Heart right ventricle (tissue), 16 donors: ENCODE measurements around the gene KISS1R. TPM values are rescaled to one million over a fixed set of nuclear protein-coding genes. Genes with fewer than 3 reads are reported as not detected.

Source experiments
- ATAC-seq, 8 donors: fragments of 200-7000 bp; cut with Tn5 transposase; one replicate each; pipeline ENCODE4 v1.9.1; 2020; ENCODE audit warnings: mild to moderate bottlenecking in 8 of 8, moderate library complexity in 8 of 8, moderate number of reproducible peaks in 1 of 8
- DNase-seq, 2 donors: peaks; one replicate each; pipeline ENCODE4 v3.0.0-alpha.2; 2020
- H3K27ac ChIP-seq, 10 donors: fragments of 200-600 bp; sonication (generic) in 2 of 10; one replicate each; pipeline versions ENCODE4 v1.5.0 to v1.8.0; 2020 to 2022; ENCODE audit warnings: mild to moderate bottlenecking in 3 of 10
- H3K27me3 ChIP-seq, 7 donors: fragments of 200-600 bp; one replicate each; pipeline ENCODE4 v1.8.0; 2021 to 2022; ENCODE audit warnings: mild to moderate bottlenecking in 2 of 7
- H3K36me3 ChIP-seq, 9 donors: fragments of 200-600 bp; sonication (generic) in 1 of 9; one replicate each; pipeline versions ENCODE4 v1.5.0 to v1.8.0; 2020 to 2022; ENCODE audit warnings: mild to moderate bottlenecking in 2 of 9
- H3K4me1 ChIP-seq, 9 donors: fragments of 200-600 bp; sonication (generic) in 1 of 9; one replicate each; pipeline versions ENCODE4 v1.5.0 to v1.8.0; 2020 to 2022; ENCODE audit warnings: mild to moderate bottlenecking in 4 of 9
- H3K4me3 ChIP-seq, 10 donors: fragments of 200-600 bp; sonication (generic) in 2 of 10; one replicate each; pipeline versions ENCODE4 v1.5.0 to v1.8.0; 2020 to 2022; ENCODE audit warnings: mild to moderate bottlenecking in 7 of 10, moderate library complexity in 2 of 10
- H3K9me3 ChIP-seq, 11 donors: fragments of 200-600 bp in 10 of 11; sonication (generic) in 2 of 11; one replicate each; pipeline versions ENCODE4 v1.5.0 to v1.8.0; 2013 to 2022; ENCODE audit warnings: mild to moderate bottlenecking in 2 of 11, control low read depth in 1 of 11, moderate library complexity in 1 of 11
- WGBS, 2 donors: extraction: QIAGEN DNeasy Blood & Tissue Kit; methylation state at CpG; one replicate each; pipeline ENCODE4 v1.1.7; 2013; ENCODE audit warnings: inconsistent platforms in 1 of 2; 5-methylcytosine and 5-hydroxymethylcytosine counted together
- intact Hi-C, 10 donors: fragments of 100-400 bp; cut with DNase I; formaldehyde crosslinking; loops; one replicate each; pipeline versions ENCODE4 v1.11.1 to v1.14.2; 2022
- polyA plus RNA-seq, 2 donors: library from polyadenylated mRNA; stranded (reverse); fragments of 200-250 nt; gene quantifications; one replicate each; pipeline ENCODE4 v1.2.3, GENCODE V29; 2013
- total RNA-seq, 10 donors: library from RNA; stranded (reverse); fragmentation: NEBNext Ultra II Directional in 3 of 10; extraction: Animal tissue kit (Norgen Biotek cat#: 25700) in 3 of 10; gene quantifications; one replicate each; pipeline versions ENCODE4 v1.2.1 to v1.2.4, GENCODE V29; 2021 to 2023
- TF ChIP-seq, protein P1 (sequence below), 9 donors: fragments of 200-600 bp; sonication (generic) in 2 of 9; IDR thresholded peaks; one replicate each; pipeline versions ENCODE4 v1.5.0 to v1.8.0; 2021 to 2022; ENCODE audit warnings: antibody characterized with exemption in 9 of 9, mild to moderate bottlenecking in 5 of 9, moderate library complexity in 1 of 9
- donor health status: Arrhythmogenic right ventricular cardiomyopathy.
- donor health status: ischemic (EF 13 %, LVEDD 7.1; RV severe dilation, severe dysfunction).
- donor health status: healthy with polysubstance abuse.
- donor health status: DM: no; HTN: yes; CAD: no.
- donor health status: DM: no; HTN: no; CAD: no.
- donor health status: ischemic (EF 25% LVEDD 6.9; RV normal size, moderate dysfunction).
- donor health status: ischemic (EF 25% LVEDD 5.7; RV mildly dilated, moderate dysfunction).
- donor health status: healthy.
- donor health status: DM: yes; HTN: yes; CAD: no.
- donor health status: Ischemic cardiomyopathy.
- donor health status: ischemic (EF 35%, LVEDD 5.7; RV mildly dilated, moderate dysfunction).
- donor health status: nonischemic (EF 11% LVEDD 7.7; RV severe dilation, severe dysfunction).
- donor health status: DM: yes; HTN: yes; CAD: no.
- donor health status: PGD.
- donor health status: ischemic (EF 29% LVEDD 5.4; RV normal size, mild dysfunction).
- donor health status: nonischemic (EF 23%, LVEDD 6.1; RV moderate dilation, normal function).

Gene KISS1R
- total and polyA plus RNA-seq, 12 donors, result not detected

DNA sequence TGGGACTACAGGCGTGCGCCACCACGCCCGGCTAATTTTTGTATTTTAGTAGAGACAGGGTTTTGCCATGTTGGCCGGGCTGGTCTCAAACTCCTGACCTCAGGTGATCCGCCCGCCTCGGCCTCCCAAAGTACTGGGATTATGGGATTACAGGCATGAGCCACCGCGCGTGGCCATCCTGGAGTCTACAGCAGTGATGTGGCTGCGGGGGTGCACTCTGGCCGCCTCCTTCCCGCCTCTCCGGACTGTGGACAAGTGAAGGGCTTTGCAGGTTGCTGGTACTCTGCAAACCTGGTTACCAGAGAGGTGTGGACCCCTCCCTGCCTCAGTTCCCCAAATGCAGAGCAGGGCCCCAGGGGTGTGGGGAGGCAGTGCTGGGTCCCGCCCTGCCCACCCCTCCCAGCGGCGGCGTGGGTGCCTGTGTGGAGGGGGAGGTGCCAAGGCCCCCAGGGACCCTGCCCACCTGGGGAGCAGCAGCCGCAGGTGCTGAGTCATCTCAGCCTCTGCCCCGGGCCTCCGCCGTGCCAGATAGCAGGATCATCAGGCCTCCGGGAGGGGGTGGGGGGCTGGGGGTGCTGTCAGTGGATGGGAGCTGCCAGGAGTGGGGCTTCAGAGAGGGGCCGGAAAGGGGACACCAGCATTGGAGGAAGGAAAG is 31.8 kb downstream of the KISS1R start:
- peaks cover 0 to 6% (median 0%) of the 10 kb centered on the region in 9 donors for H3K36me3 ChIP-seq
- TF ChIP-seq, protein P1, sequence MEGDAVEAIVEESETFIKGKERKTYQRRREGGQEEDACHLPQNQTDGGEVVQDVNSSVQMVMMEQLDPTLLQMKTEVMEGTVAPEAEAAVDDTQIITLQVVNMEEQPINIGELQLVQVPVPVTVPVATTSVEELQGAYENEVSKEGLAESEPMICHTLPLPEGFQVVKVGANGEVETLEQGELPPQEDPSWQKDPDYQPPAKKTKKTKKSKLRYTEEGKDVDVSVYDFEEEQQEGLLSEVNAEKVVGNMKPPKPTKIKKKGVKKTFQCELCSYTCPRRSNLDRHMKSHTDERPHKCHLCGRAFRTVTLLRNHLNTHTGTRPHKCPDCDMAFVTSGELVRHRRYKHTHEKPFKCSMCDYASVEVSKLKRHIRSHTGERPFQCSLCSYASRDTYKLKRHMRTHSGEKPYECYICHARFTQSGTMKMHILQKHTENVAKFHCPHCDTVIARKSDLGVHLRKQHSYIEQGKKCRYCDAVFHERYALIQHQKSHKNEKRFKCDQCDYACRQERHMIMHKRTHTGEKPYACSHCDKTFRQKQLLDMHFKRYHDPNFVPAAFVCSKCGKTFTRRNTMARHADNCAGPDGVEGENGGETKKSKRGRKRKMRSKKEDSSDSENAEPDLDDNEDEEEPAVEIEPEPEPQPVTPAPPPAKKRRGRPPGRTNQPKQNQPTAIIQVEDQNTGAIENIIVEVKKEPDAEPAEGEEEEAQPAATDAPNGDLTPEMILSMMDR (IDR thresholded peaks at IDR 0.05), result no peak
- no peak overlapping the region for H3K27ac ChIP-seq
- no peak for DNase-seq
- peaks cover 0 to 39% (median 6%) of the 10 kb centered on the region in 9 donors for H3K4me1 ChIP-seq
- intact Hi-C loops, result no loop called here
- no peak for ATAC-seq
- H3K9me3 ChIP-seq, result no peaks in the 10 kb centered on the region
- whole genome bisulfite sequencing, 2 donors, result 89 to 92% methylated on average over 24 to 25 of the region's 25 CpGs
- H3K27me3 ChIP-seq, result no peaks in the 10 kb centered on the region
- no peak overlapping the region for H3K4me3 ChIP-seq

- intact Hi-C loops, result no loop called here
- 85 to 91% methylated on average over 17 of the region's 17 CpGs for WGBS, 2 donors
- TF ChIP-seq, protein P1 (IDR thresholded peaks at IDR 0.05), result no peak
- Histone ChIP-seq H3K27me3 (no peaks in the 10 kb centered on the region), H3K9me3 (no peaks in the 10 kb centered on the region), H3K4me3 (no peak overlapping the region), H3K27ac (no peak overlapping the region), H3K4me1 (peaks cover 0 to 39% (median 6%) of the 10 kb centered on the region in 9 donors), H3K36me3 (peaks cover 0 to 6% (median 0%) of the 10 kb centered on the region in 9 donors)
- no peak for ATAC-seq
- no peak for DNase-seq
These were observed 33.4 kb downstream of the KISS1R start for GRCh38 chr19:950352-951066.

GRCh38 chr19:952049-952679 is 35.0 kb downstream of the KISS1R start:
- Histone ChIP-seq H3K9me3 (no peaks in the 10 kb centered on the region), H3K27ac (peak overlapping the region in 1 of 10 donors; percentile 75), H3K4me3 (peak overlapping the region in 1 of 10 donors; percentile 34), H3K36me3 (peaks cover 0 to 6% (median 0%) of the 10 kb centered on the region in 9 donors), H3K4me1 (peaks cover 0 to 36% (median 6%) of the 10 kb centered on the region in 9 donors), H3K27me3 (no peaks in the 10 kb centered on the region)
- WGBS, 2 donors, result 87 to 91% methylated on average over 14 of the region's 14 CpGs
- TF ChIP-seq, protein P1 (IDR thresholded peaks at IDR 0.05), result no peak
- ATAC-seq (no peak), DNase-seq (no peak)
- intact Hi-C loops, result no loop called here

- no peak for DNase-seq
- no peak for ATAC-seq
- H3K4me3 ChIP-seq, result peak overlapping the region in 1 of 10 donors; percentile 34
- H3K36me3 ChIP-seq, result peaks cover 0 to 4% (median 0%) of the 10 kb centered on the region in 9 donors
- 50 to 56% methylated on average over 21 of the region's 21 CpGs for WGBS, 2 donors
- H3K4me1 ChIP-seq, result peaks cover 0 to 29% (median 6%) of the 10 kb centered on the region in 9 donors
- intact Hi-C loops, result no loop called here
- peak overlapping the region in 1 of 10 donors; percentile 75 for H3K27ac ChIP-seq
- H3K9me3 ChIP-seq, result no peaks in the 10 kb centered on the region
- TF ChIP-seq, protein P1 (IDR thresholded peaks at IDR 0.05), result no peak
- no peaks in the 10 kb centered on the region for H3K27me3 ChIP-seq
These were observed 35.7 kb downstream of the KISS1R start for GRCh38 chr19:952680-953444.
